GM12873 (cell line): ENCODE data around the gene DLG2.

Experiments used
- TF ChIP-seq, protein P1 (sequence below): IDR thresholded peaks from 2 replicates; pipeline ENCODE4 v1.5.1; 2012; ENCODE audit warnings: low read depth, mild to moderate bottlenecking, moderate library complexity, low read length, control low read depth; ENCODE audit not compliant: insufficient read depth; ENCODE audit errors: missing control alignments

DLG2 gene

DNA sequence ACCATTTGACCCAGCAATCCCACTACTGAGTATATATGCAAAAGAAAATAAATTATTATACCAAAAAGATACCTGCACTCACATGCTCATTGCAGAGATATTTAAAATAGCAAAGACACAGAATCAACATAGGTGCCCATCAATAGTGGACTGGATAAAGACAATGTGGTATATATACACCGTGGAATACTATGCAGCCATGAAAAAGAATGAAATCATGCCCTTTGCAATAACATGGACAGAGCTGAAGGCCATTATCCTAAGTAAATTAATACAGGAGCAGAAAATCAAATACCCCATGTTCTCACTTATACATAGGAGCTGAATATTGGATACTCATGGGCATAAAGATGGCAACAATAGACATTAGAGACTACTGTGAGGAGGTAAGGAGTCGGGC lies 68.7 kb downstream of the DLG2 start:
- TF ChIP-seq, protein P1, sequence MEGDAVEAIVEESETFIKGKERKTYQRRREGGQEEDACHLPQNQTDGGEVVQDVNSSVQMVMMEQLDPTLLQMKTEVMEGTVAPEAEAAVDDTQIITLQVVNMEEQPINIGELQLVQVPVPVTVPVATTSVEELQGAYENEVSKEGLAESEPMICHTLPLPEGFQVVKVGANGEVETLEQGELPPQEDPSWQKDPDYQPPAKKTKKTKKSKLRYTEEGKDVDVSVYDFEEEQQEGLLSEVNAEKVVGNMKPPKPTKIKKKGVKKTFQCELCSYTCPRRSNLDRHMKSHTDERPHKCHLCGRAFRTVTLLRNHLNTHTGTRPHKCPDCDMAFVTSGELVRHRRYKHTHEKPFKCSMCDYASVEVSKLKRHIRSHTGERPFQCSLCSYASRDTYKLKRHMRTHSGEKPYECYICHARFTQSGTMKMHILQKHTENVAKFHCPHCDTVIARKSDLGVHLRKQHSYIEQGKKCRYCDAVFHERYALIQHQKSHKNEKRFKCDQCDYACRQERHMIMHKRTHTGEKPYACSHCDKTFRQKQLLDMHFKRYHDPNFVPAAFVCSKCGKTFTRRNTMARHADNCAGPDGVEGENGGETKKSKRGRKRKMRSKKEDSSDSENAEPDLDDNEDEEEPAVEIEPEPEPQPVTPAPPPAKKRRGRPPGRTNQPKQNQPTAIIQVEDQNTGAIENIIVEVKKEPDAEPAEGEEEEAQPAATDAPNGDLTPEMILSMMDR, result no peak

DNA sequence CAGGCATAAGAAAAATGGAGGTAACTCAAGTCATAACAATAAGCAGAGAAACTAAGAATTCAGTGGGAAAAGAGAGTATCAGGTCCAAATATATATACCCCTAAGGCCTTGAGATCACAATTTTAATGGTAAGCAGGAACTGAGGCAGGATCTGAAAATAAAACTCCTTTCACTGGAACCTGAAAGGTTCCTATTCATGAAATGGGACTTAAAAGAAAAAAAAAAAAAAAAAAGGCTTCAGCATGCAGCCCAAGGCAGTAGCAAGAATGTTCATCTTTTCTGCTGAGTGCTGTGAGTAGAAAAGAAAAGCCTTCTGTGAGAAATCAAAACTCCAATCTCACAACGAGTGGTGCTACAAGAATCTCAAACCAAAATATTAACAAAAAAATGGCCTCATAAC lies 75.3 kb downstream of the DLG2 start:
- TF ChIP-seq, protein P1, result no peak

DNA sequence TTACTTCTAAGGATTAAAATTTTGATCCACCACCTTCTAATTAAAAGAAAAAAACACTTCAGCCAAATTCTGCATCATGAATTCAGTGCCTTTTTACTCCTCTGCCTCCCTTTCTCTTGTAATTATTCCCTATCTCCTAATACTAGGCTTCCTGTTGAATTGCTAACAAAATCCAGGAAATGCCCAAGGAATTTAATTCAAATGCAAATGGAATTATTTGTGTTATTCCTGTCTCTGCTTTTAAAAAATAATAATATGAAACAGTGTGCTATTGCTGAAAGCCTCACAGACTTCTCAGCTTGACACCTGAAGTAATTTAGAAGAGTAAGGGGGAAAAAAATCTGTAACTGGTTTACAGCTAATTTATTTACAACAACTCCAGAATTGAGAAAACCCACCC lies 85.5 kb downstream of the DLG2 start:
- TF ChIP-seq, protein P1, result no peak

DNA sequence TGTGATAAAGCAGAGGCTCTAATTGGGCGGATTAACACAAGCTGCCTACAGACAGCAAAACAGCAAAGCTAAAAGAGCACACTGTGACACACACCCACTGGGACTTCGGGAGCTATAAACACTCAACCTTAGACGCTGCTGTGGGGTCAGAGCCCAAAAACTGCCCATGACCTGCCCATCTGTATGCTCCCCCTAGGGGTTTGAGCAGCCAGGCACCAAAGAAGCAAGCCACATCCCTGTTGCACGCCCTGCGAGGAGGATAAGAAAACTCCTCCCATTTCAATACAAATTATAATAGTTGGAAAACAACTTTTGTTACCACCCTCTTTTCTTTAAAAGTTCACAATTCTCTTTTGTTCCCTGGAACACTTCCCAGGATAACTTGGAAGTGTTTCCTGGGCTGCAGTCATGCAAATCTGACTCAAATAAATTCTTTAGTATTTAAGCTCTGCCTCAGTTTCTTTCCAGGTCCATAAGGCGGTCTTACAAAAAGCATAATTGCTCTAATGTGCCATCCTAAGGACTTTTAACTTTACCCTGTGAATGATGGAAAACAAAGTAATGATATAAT lies 86.4 kb downstream of the DLG2 start:
- TF ChIP-seq, protein P1, result no peak

DNA sequence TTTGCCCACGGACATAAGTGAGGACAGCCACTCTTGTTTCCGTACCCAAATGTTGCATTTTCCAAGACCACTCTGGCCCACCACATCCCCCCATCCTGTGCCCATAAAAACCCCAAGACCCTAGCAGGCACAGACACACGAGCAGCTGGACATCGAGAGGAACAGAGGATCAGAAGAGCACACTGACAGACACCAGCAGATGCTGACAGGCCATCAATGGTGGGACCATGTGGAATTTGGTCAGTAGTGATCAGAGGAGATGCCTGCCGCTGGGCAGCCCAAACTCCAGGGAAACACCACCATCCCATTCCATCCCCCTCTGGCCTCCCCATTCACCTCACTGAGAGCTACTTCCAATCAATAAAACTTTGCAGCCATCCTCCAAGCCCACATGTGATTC lies 87.0 kb downstream of the DLG2 start:
- TF ChIP-seq, protein P1, result no peak

DNA sequence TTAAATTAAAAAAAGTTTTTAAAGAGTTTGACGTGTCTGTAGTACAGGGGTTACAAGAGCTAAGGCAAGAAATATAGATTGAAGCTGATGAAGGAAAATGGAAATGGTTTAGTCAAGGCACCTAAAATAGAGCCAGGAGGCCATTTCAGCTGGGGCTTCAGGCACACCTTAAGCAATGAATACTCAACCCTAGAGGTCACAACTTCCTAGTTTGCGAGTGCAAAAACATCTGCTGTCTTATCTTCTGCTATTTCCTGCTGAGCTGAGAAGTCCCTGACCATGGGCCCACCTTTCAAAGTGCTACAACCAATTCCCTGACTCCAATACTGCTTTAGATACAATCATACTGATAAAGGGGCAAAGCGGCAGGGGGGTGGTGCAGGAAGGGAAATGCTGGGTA lies 87.4 kb downstream of the DLG2 start:
- TF ChIP-seq, protein P1, result no peak

DNA sequence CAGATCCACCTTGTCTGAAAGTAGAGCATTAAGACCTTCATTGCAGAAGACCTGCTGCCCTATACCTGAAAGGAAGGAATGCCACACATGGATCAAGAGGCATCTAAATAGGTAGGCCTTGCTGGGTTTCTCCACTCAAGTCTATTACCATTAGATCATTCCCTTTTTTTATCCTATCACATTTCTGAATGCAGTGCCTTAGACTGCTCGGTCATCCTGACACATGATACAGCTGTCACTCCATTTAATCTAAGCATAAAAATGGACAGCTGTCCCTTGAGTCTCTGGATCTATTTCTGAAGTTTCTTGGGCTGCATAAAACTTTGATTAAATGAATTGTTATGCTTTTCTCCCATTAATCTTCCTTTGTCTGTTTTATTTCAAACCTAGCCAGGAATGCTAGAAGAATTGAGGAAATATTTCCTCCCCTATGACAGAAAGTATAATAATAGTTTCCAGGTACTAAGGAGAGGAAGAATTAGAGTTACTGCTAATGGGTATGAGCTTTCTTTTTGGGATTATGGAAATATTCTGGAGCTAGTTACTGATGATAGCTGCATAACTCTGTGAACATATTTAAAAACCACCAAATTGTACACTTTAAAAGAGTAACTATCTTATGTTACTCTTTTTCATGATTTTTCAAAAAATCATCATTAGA lies 88.0 kb downstream of the DLG2 start:
- TF ChIP-seq, protein P1, result no peak
